Naive B cell (primary cell): ENCODE results near the gene SEC24D. TPM values are rescaled to one million over a fixed set of nuclear protein-coding genes. Genes with fewer than 3 reads are reported as not detected.
"Not testable (repeated sequence)": the region's sequence is repeated elsewhere in the genome, so short reads cannot be mapped to it uniquely, and the experiment has no call there.

Experiments used
- ATAC-seq, 2 donors: fragments of 150-1000 bp; cut with Tn5 transposase; 2 replicates each; pipeline ENCODE4 v1.10.0; 2021; ENCODE audit warnings: low read depth in 2 of 2, mild to moderate bottlenecking in 2 of 2, moderate library complexity in 2 of 2
- DNase-seq: peaks from one replicate; pipeline ENCODE4 v3.0.0; 2022
- H3K27ac Mint-ChIP-seq, 6 donors: one replicate each; pipeline ENCODE4 v1.8.0; 2020 to 2022; ENCODE audit warnings: mild to moderate bottlenecking in 6 of 6, mixed read lengths in 6 of 6, moderate library complexity in 5 of 6, inconsistent platforms in 2 of 6
- H3K27me3 Mint-ChIP-seq, 3 donors: one replicate each; pipeline ENCODE4 v1.8.0; 2021 to 2022; ENCODE audit warnings: mixed read lengths in 3 of 3, mild to moderate bottlenecking in 1 of 3
- H3K36me3 Mint-ChIP-seq, 2 donors: one replicate each; pipeline ENCODE4 v1.8.0; 2020 to 2022; ENCODE audit warnings: mixed read lengths in 2 of 2, inconsistent platforms in 1 of 2, mild to moderate bottlenecking in 1 of 2
- H3K4me1 Mint-ChIP-seq, 3 donors: one replicate each; pipeline ENCODE4 v1.8.0; 2020 to 2022; ENCODE audit warnings: mixed read lengths in 3 of 3, inconsistent platforms in 1 of 3, mild to moderate bottlenecking in 1 of 3, moderate library complexity in 1 of 3
- H3K4me3 Mint-ChIP-seq, 8 donors: one replicate each; pipeline ENCODE4 v1.8.0; 2020 to 2022; ENCODE audit warnings: mild to moderate bottlenecking in 8 of 8, mixed read lengths in 8 of 8, moderate library complexity in 8 of 8, inconsistent platforms in 2 of 8
- H3K9me3 Mint-ChIP-seq, 7 donors: one replicate each; pipeline ENCODE4 v1.8.0; 2020 to 2022; ENCODE audit warnings: mixed read lengths in 7 of 7, mild to moderate bottlenecking in 5 of 7, inconsistent platforms in 2 of 7, moderate library complexity in 1 of 7
- polyA plus RNA-seq, 6 donors: library from polyadenylated mRNA; unstranded; fragments of 300-500 nt; fragmentation: Illumina TruSeq; gene quantifications; one replicate each; pipeline ENCODE4 v1.2.3, GENCODE V29; 2021; ENCODE audit warnings: low read depth in 6 of 6

SEC24D gene
- 10 to 100 TPM; 10.7 to 13.8 (median 11.3) TPM for polyA plus RNA-seq

GRCh38 chr4:118835571-118836300, at the start of gene SEC24D:
Gene SEC24D, minus strand, starts transcription at chr4:118836126. Its CDS starts 2,430 bp downstream, at chr4:118833696.
- H3K27me3 Mint-ChIP-seq: peaks cover 4 to 11% (median 8%) of the 10 kb centered on the region in 3 donors
- DNase-seq (peak; percentile 85), ATAC-seq (peak; percentile 79 to 80)
- peak within 1 kb of the TSS; percentile 92 to 100 (median 100) for H3K4me3 Mint-ChIP-seq
- H3K36me3 Mint-ChIP-seq: peaks cover 6 to 18% of the 10 kb centered on the region in 2 donors
- peak within 1 kb of the TSS; percentile 95 to 100 (median 99) for H3K27ac Mint-ChIP-seq
- H3K4me1 Mint-ChIP-seq: peaks cover 17 to 21% (median 20%) of the 10 kb centered on the region in 3 donors
- no peaks in the 10 kb centered on the region for H3K9me3 Mint-ChIP-seq

- H3K4me1 Mint-ChIP-seq: peaks cover 9 to 12% (median 11%) of the 10 kb centered on the region in 3 donors
- peaks cover 0 to 1% (median 0%) of the 10 kb centered on the region in 7 donors for H3K9me3 Mint-ChIP-seq
- H3K27ac Mint-ChIP-seq: no peak overlapping the region
- H3K36me3 Mint-ChIP-seq: no peaks in the 10 kb centered on the region
- ATAC-seq: no peak
- no peak for DNase-seq
- H3K4me3 Mint-ChIP-seq: no peak overlapping the region
- peaks cover 25 to 29% (median 26%) of the 10 kb centered on the region in 3 donors for H3K27me3 Mint-ChIP-seq
Observed at GRCh38 chr4:118884716-118885115, 48.8 kb upstream of the SEC24D start.

GRCh38 chr4:118883861-118884260, 47.9 kb upstream of the SEC24D start:
- H3K4me3 Mint-ChIP-seq: no peak overlapping the region
- H3K9me3 Mint-ChIP-seq: peaks cover 0 to 5% (median 2%) of the 10 kb centered on the region in 7 donors
- peaks cover 18 to 28% (median 21%) of the 10 kb centered on the region in 3 donors for H3K27me3 Mint-ChIP-seq
- ATAC-seq (no peak), DNase-seq (no peak)
- peak overlapping the region in 1 of 6 donors; percentile 57 for H3K27ac Mint-ChIP-seq
- peaks cover 6 to 7% (median 6%) of the 10 kb centered on the region in 3 donors for H3K4me1 Mint-ChIP-seq
- no peaks in the 10 kb centered on the region for H3K36me3 Mint-ChIP-seq

GRCh38 chr4:118881512-118882146, 45.7 kb upstream of the SEC24D start:
- Mint-ChIP-seq H3K36me3 (no peaks in the 10 kb centered on the region), H3K4me1 (no peaks in the 10 kb centered on the region), H3K4me3 (no peak overlapping the region), H3K27ac (no peak overlapping the region), H3K27me3 (peaks cover 6 to 29% (median 10%) of the 10 kb centered on the region in 3 donors), H3K9me3 (peaks cover 0 to 15% (median 9%) of the 10 kb centered on the region in 7 donors)
- ATAC-seq (no peak), DNase-seq (no peak)

- Mint-ChIP-seq H3K4me1 (no peaks in the 10 kb centered on the region), H3K27ac (no peak overlapping the region), H3K4me3 (no peak overlapping the region), H3K27me3 (peaks cover 4 to 35% (median 18%) of the 10 kb centered on the region in 3 donors), H3K9me3 (peaks cover 0 to 17% (median 9%) of the 10 kb centered on the region in 7 donors), H3K36me3 (no peaks in the 10 kb centered on the region)
- ATAC-seq: no peak
- no peak for DNase-seq
Observed at GRCh38 chr4:118879409-118879808, 43.5 kb upstream of the SEC24D start.

GRCh38 chr4:118878507-118878906, 42.6 kb upstream of the SEC24D start:
- ATAC-seq, H3K36me3 Mint-ChIP-seq, H3K4me3 Mint-ChIP-seq, DNase-seq, H3K4me1 Mint-ChIP-seq, H3K27ac Mint-ChIP-seq: not testable (repeated sequence)
- peaks cover 0 to 17% (median 9%) of the 10 kb centered on the region in 7 donors for H3K9me3 Mint-ChIP-seq
- peaks cover 4 to 39% (median 21%) of the 10 kb centered on the region in 3 donors for H3K27me3 Mint-ChIP-seq

GRCh38 chr4:118877797-118878196, 41.9 kb upstream of the SEC24D start:
- H3K9me3 Mint-ChIP-seq: peaks cover 0 to 17% (median 9%) of the 10 kb centered on the region in 7 donors
- H3K4me3 Mint-ChIP-seq: no peak overlapping the region
- ATAC-seq (no peak), DNase-seq (no peak)
- no peaks in the 10 kb centered on the region for H3K36me3 Mint-ChIP-seq
- H3K27ac Mint-ChIP-seq: no peak overlapping the region
- H3K27me3 Mint-ChIP-seq: peaks cover 4 to 46% (median 25%) of the 10 kb centered on the region in 3 donors
- no peaks in the 10 kb centered on the region for H3K4me1 Mint-ChIP-seq

GRCh38 chr4:118872181-118872580, 36.3 kb upstream of the SEC24D start:
- Mint-ChIP-seq H3K9me3 (peaks cover 0 to 5% (median 0%) of the 10 kb centered on the region in 7 donors), H3K4me1 (no peaks in the 10 kb centered on the region), H3K36me3 (no peaks in the 10 kb centered on the region), H3K27me3 (peaks cover 4 to 36% (median 25%) of the 10 kb centered on the region in 3 donors), H3K27ac (no peak overlapping the region), H3K4me3 (no peak overlapping the region)
- ATAC-seq (no peak), DNase-seq (no peak)

GRCh38 chr4:118869808-118870342, 33.9 kb upstream of the SEC24D start:
- peaks cover 0 to 25% (median 15%) of the 10 kb centered on the region in 3 donors for H3K27me3 Mint-ChIP-seq
- DNase-seq (no peak), ATAC-seq (no peak)
- H3K36me3 Mint-ChIP-seq: no peaks in the 10 kb centered on the region
- peaks cover 0 to 6% (median 4%) of the 10 kb centered on the region in 7 donors for H3K9me3 Mint-ChIP-seq
- H3K4me3 Mint-ChIP-seq: no peak overlapping the region
- H3K4me1 Mint-ChIP-seq: peaks cover 4 to 6% (median 6%) of the 10 kb centered on the region in 3 donors
- no peak overlapping the region for H3K27ac Mint-ChIP-seq

- ATAC-seq (no peak), DNase-seq (no peak)
- H3K9me3 Mint-ChIP-seq: peaks cover 0 to 6% (median 4%) of the 10 kb centered on the region in 7 donors
- H3K4me1 Mint-ChIP-seq: peaks cover 4 to 6% (median 6%) of the 10 kb centered on the region in 3 donors
- no peak overlapping the region for H3K4me3 Mint-ChIP-seq
- H3K36me3 Mint-ChIP-seq: no peaks in the 10 kb centered on the region
- H3K27ac Mint-ChIP-seq: no peak overlapping the region
- H3K27me3 Mint-ChIP-seq: peaks cover 0 to 9% (median 8%) of the 10 kb centered on the region in 3 donors
Observed at GRCh38 chr4:118867311-118868067, 31.6 kb upstream of the SEC24D start.

GRCh38 chr4:118866442-118866841, 30.5 kb upstream of the SEC24D start:
- Mint-ChIP-seq H3K9me3 (peaks cover 0 to 6% (median 4%) of the 10 kb centered on the region in 7 donors), H3K27ac (no peak overlapping the region), H3K27me3 (peaks cover 0 to 9% (median 8%) of the 10 kb centered on the region in 3 donors), H3K4me3 (peak overlapping the region in 1 of 8 donors; percentile 28), H3K36me3 (no peaks in the 10 kb centered on the region), H3K4me1 (peaks cover 4 to 6% (median 6%) of the 10 kb centered on the region in 3 donors)
- no peak for ATAC-seq
- no peak for DNase-seq

- peak; percentile 37 to 44 for ATAC-seq
Observed at GRCh38 chr4:118865091-118865708, 29.3 kb upstream of the SEC24D start.

More at GRCh38 chr4:118865091-118865708, 29.3 kb upstream of the SEC24D start:
- H3K4me1 Mint-ChIP-seq: peaks cover 4 to 6% (median 6%) of the 10 kb centered on the region in 3 donors
- peaks cover 0 to 9% (median 8%) of the 10 kb centered on the region in 3 donors for H3K27me3 Mint-ChIP-seq
- no peak overlapping the region for H3K4me3 Mint-ChIP-seq
- H3K27ac Mint-ChIP-seq: no peak overlapping the region
- DNase-seq: no peak
- no peaks in the 10 kb centered on the region for H3K36me3 Mint-ChIP-seq
- H3K9me3 Mint-ChIP-seq: peaks cover 0 to 6% (median 4%) of the 10 kb centered on the region in 7 donors
